Suprapubic skin (tissue), 4 donors: ENCODE data around the gene SPATA2. TPM values are rescaled to one million over a fixed set of nuclear protein-coding genes. Genes with fewer than 3 reads are reported as not detected.

ENCODE experiments used
- DNase-seq, 2 donors: peaks; one replicate each; pipeline ENCODE4 v3.0.0-alpha.2; 2019; ENCODE audit warnings: low spot score in 2 of 2
- H3K27ac ChIP-seq: fragments of 200-600 bp; sonication (generic); one replicate; pipeline ENCODE4 v1.5.1; 2019
- H3K27me3 ChIP-seq: fragments of 200-600 bp; sonication (generic); one replicate; pipeline ENCODE4 v1.5.1; 2019
- H3K36me3 ChIP-seq: fragments of 200-600 bp; sonication (generic); one replicate; pipeline ENCODE4 v1.5.1; 2019
- H3K4me1 ChIP-seq: fragments of 200-600 bp; sonication (generic); one replicate; pipeline ENCODE4 v1.5.1; 2019
- H3K4me3 ChIP-seq: fragments of 200-600 bp; sonication (generic); one replicate; pipeline ENCODE4 v1.5.1; 2019; ENCODE audit warnings: mild to moderate bottlenecking
- H3K9me3 ChIP-seq: fragments of 200-600 bp; sonication (generic); one replicate; pipeline ENCODE4 v1.5.1; 2019
- EP300 ChIP-seq: sonication (generic); formaldehyde crosslinking; IDR thresholded peaks from one replicate; pipeline ENCODE4 v1.6.1; 2017; ENCODE audit warnings: antibody characterized with exemption
- POLR2A ChIP-seq, 2 donors: fragments of 450-650 bp; IDR thresholded peaks; one replicate each; pipeline ENCODE4 v1.6.1; 2017; ENCODE audit warnings: antibody characterized with exemption in 2 of 2, mild to moderate bottlenecking in 2 of 2, moderate library complexity in 2 of 2
- POLR2AphosphoS5 ChIP-seq, 3 donors: sonication (generic); formaldehyde crosslinking; IDR thresholded peaks; one replicate each; pipeline ENCODE4 v1.6.1; 2017; ENCODE audit warnings: antibody characterized with exemption in 3 of 3
- WGBS: methylation state at CpG from one replicate; pipeline ENCODE4 v1.1.5; 2018; 5-methylcytosine and 5-hydroxymethylcytosine counted together
- total RNA-seq, 4 donors: library from RNA; depleted of rRNA; stranded (reverse); fragments of >200 nt; gene quantifications; one replicate each; pipeline ENCODE4 v1.1.0, GENCODE V29; 2016
- TF ChIP-seq, protein P1 (sequence below), 2 donors: fragments of 200-600 bp in 1 of 2; fragments of 450-650 bp in 1 of 2; sonication (generic) in 1 of 2; IDR thresholded peaks; one replicate each; pipeline ENCODE4 v1.5.1; 2016 to 2019; ENCODE audit warnings: antibody characterized with exemption in 2 of 2, mild to moderate bottlenecking in 1 of 2, moderate library complexity in 1 of 2

The SPATA2 gene
- total RNA-seq, 4 donors from 2014 or later = 7.3 to 9.3 (median 8.7) TPM

DNA sequence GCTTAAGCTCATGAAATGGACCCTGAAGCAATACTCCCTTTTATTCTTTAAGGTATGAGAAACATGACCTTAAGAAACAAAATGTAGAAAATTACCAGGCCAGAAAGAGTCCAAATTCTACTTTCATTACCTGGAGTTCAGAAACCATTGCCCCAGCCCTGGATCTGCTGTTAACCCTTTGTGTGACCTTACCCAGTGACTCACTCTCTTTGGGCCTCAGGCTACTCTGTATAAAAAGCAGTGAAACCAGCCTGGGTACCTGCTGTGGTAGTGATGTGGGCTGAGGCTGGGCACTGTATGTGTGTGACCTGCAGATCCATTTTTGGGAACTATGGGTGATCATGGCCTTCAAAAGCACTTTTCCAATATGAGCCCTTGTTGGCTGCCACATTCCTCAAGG is 55.5 kb downstream of the SPATA2 start:
- no peak overlapping the region for H3K4me3 ChIP-seq
- no peak for DNase-seq
- no peaks in the 10 kb centered on the region for H3K27me3 ChIP-seq
- H3K36me3 ChIP-seq = peaks cover 51% of the 10 kb centered on the region
- no peaks in the 10 kb centered on the region for H3K9me3 ChIP-seq
- TF ChIP-seq, protein P1, sequence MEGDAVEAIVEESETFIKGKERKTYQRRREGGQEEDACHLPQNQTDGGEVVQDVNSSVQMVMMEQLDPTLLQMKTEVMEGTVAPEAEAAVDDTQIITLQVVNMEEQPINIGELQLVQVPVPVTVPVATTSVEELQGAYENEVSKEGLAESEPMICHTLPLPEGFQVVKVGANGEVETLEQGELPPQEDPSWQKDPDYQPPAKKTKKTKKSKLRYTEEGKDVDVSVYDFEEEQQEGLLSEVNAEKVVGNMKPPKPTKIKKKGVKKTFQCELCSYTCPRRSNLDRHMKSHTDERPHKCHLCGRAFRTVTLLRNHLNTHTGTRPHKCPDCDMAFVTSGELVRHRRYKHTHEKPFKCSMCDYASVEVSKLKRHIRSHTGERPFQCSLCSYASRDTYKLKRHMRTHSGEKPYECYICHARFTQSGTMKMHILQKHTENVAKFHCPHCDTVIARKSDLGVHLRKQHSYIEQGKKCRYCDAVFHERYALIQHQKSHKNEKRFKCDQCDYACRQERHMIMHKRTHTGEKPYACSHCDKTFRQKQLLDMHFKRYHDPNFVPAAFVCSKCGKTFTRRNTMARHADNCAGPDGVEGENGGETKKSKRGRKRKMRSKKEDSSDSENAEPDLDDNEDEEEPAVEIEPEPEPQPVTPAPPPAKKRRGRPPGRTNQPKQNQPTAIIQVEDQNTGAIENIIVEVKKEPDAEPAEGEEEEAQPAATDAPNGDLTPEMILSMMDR (IDR thresholded peaks at IDR 0.05) = no peak
- TF ChIP-seq EP300 (no peak), POLR2A (IDR thresholded peaks at IDR 0.05) (no peak), POLR2AphosphoS5 (IDR thresholded peaks at IDR 0.05) (no peak)
- peaks cover 5% of the 10 kb centered on the region for H3K4me1 ChIP-seq
- H3K27ac ChIP-seq = no peak overlapping the region

DNA sequence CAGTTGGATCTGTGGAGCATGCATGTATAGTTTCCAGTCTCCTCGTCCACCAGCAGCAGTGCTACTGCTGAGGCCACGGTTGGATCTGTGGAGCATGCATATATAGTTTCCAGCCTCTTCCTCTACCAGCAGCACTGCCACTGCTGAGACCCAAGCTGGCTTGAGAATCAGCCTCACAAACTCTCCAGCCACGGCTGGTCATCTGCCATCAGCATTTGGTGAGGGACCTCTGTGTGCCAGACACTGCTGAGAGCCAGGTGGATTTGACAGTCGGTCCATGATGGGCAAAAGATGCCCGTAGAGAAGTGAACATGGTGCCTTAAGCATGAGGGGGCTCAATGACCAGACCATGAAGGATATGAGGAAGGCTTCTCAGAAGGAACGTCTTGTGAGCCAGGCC is 56.3 kb downstream of the SPATA2 start:
- Histone ChIP-seq H3K9me3 (no peaks in the 10 kb centered on the region), H3K4me1 (peaks cover 6% of the 10 kb centered on the region), H3K4me3 (no peak overlapping the region), H3K27ac (no peak overlapping the region), H3K36me3 (peaks cover 44% of the 10 kb centered on the region), H3K27me3 (no peaks in the 10 kb centered on the region)
- DNase-seq = no peak
- TF ChIP-seq POLR2AphosphoS5 (IDR thresholded peaks at IDR 0.05) (no peak), EP300 (no peak), POLR2A (IDR thresholded peaks at IDR 0.05) (no peak)
- TF ChIP-seq, protein P1 (IDR thresholded peaks at IDR 0.05) = no peak
- 88% methylated on average over 6 of the region's 6 CpGs for WGBS

DNA sequence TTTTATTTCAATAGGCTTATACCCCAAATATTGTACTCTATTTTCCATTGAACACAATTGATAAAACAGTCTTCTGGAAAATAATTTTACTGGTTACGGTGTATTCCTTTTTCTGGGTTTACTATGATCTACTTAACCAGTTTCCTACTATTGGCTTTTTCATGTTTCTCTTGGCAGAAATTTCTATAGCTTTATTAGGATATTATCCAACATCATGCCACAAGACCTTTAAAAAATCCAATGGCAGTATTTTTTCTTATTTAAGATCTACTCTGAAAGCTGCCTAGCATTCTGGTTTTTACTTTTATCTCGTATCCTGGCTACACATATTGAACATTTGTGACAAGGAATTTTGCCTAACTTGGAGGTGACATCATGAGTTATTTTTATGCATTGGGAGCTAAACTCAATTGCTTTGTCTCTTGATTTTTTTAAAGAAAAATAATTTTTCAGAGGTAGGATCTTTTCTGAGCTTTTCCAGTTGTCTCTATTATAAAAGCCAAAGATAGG is 57.2 kb downstream of the SPATA2 start:
- Histone ChIP-seq H3K9me3 (no peaks in the 10 kb centered on the region), H3K27me3 (no peaks in the 10 kb centered on the region), H3K36me3 (peaks cover 44% of the 10 kb centered on the region), H3K4me1 (peaks cover 9% of the 10 kb centered on the region), H3K27ac (no peak overlapping the region), H3K4me3 (no peak overlapping the region)
- TF ChIP-seq POLR2AphosphoS5 (IDR thresholded peaks at IDR 0.05) (no peak), POLR2A (IDR thresholded peaks at IDR 0.05) (no peak), EP300 (no peak)
- TF ChIP-seq, protein P1 (IDR thresholded peaks at IDR 0.05) = no peak
- 76% methylated on average over 2 of the region's 2 CpGs for WGBS
- no peak for DNase-seq

DNA sequence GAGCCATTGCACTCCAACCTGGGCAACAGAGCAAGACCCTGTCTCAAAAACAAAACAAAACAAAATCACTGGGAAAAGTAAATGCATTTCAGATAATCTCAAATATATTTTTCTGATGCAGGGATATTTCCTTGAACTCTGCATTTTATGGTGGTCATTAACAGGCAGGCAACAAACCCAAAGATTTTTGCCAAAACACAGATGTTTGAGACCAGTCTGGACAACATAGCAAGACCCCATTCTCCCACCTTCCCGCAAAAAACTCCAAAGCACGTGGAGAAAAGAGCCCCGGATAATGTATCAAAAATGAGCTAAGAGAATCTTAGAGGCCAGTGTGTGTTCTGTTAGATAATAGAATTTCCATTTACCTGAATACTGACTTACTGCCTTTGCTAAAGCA is 58.4 kb downstream of the SPATA2 start:
- 65% methylated on average over 3 of the region's 3 CpGs for WGBS
- peaks cover 19% of the 10 kb centered on the region for H3K4me1 ChIP-seq
- H3K27me3 ChIP-seq = no peaks in the 10 kb centered on the region
- DNase-seq = no peak
- no peak overlapping the region for H3K4me3 ChIP-seq
- H3K27ac ChIP-seq = no peak overlapping the region
- peaks cover 45% of the 10 kb centered on the region for H3K36me3 ChIP-seq
- no peaks in the 10 kb centered on the region for H3K9me3 ChIP-seq
- TF ChIP-seq POLR2A (IDR thresholded peaks at IDR 0.05) (no peak), EP300 (no peak), POLR2AphosphoS5 (IDR thresholded peaks at IDR 0.05) (no peak)
- TF ChIP-seq, protein P1 (IDR thresholded peaks at IDR 0.05) = no peak

DNA sequence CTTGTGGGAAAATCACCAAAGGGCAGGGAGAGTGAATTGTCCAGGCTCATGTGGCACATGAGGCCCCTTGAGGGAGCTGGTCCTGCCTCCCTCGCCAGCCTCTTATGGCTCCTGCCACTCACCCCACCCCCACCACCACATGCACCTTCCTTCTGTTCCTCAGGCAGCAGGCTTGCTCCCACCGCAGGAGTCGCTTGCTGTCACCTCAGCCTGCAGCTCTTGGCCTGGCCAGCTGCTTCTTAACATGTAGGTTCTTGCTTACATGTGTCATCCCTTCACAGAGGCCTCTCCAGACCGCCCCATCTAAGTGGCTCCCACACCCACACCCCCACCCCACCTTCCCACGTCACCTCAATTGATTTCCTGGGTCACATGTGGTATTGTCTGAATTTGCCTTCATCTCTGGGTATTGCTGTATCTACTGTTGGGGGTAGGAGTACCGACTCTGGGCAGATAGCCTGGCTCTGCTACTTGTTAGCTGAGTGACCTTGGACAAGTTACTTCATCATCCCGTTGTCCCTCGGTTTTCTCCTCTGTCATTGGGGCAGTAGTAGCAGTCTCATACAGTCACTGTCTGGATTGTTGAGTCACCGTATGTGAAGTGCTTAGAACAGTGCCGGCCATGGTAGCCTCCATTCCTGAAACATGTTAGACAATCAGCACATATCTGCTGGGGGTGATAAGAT is 61.0 kb downstream of the SPATA2 start:
- H3K27ac ChIP-seq = no peak overlapping the region
- no peaks in the 10 kb centered on the region for H3K9me3 ChIP-seq
- TF ChIP-seq EP300 = no peak
- TF ChIP-seq POLR2AphosphoS5 (IDR thresholded peaks at IDR 0.05) = no peak
- TF ChIP-seq, protein P1 (IDR thresholded peaks at IDR 0.05) = no peak
- no peak for TF ChIP-seq POLR2A (IDR thresholded peaks at IDR 0.05)
- no peaks in the 10 kb centered on the region for H3K27me3 ChIP-seq
- WGBS = 89% methylated on average over 10 of the region's 10 CpGs
- H3K4me1 ChIP-seq = peaks cover 32% of the 10 kb centered on the region
- H3K36me3 ChIP-seq = peaks cover 54% of the 10 kb centered on the region
- H3K4me3 ChIP-seq = no peak overlapping the region
- no peak for DNase-seq
